HG03571 (cell line): Measurements from ENCODE around the gene WNT3A.

Source experiments
- ATAC-seq: cut with Tn5 transposase; IDR thresholded peaks from one replicate; pipeline ENCODE4 v1.9.1; 2021; ENCODE audit not compliant: unreplicated experiment

The WNT3A gene

GRCh38 chr1:228030451-228031201 is 23.8 kb downstream of the WNT3A start:
- ATAC-seq = no peak

- no peak for ATAC-seq
These were observed 24.6 kb downstream of the WNT3A start for GRCh38 chr1:228031276-228031995.

DNA sequence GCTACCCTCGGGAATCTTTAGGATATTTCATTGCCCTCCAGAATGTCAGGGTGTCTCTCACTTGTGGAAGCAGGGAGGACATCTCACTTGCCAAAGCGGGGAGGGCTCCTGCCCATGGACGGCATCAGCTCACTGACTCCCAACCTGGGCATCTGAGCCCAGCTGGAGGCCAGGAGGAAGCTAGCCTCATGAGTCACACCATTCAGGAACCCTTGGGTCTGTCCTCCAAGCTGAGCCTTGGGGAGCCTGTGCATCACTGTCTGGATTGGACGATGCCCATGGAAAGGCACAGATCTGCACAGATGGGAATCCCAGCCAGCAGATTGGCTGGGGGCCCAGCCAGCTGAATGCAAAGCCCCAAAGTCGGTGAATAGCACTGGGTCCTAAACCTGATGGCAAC is 25.2 kb downstream of the WNT3A start:
- no peak for ATAC-seq

DNA sequence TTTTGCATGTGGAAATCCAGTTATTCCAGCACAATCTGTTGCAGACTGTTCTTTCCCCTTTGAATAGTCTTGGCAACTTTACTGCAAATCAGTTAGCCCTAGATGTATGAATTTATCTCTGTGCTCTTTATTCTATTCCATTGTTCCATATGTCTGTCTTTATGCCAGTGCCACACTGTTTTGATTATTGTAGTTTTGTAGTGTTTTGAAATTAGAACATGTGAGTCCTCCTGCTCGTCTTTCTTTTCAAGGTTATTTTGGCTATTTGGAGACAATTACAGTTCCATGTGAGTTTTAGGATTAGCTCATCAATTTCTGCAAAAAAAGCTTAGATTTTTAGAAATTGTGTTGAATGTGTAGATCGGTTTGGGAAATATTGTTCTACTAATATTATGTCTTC is 26.6 kb downstream of the WNT3A start:
- no peak for ATAC-seq

GRCh38 chr1:228034954-228035837 is 28.4 kb downstream of the WNT3A start:
- ATAC-seq = no peak

GRCh38 chr1:228035844-228036243 is 29.0 kb downstream of the WNT3A start:
- ATAC-seq = no peak

GRCh38 chr1:228036701-228037231 is 30.0 kb downstream of the WNT3A start:
- ATAC-seq = no peak

GRCh38 chr1:228037401-228038386 is 30.9 kb downstream of the WNT3A start:
- peak; percentile 87 for ATAC-seq

DNA sequence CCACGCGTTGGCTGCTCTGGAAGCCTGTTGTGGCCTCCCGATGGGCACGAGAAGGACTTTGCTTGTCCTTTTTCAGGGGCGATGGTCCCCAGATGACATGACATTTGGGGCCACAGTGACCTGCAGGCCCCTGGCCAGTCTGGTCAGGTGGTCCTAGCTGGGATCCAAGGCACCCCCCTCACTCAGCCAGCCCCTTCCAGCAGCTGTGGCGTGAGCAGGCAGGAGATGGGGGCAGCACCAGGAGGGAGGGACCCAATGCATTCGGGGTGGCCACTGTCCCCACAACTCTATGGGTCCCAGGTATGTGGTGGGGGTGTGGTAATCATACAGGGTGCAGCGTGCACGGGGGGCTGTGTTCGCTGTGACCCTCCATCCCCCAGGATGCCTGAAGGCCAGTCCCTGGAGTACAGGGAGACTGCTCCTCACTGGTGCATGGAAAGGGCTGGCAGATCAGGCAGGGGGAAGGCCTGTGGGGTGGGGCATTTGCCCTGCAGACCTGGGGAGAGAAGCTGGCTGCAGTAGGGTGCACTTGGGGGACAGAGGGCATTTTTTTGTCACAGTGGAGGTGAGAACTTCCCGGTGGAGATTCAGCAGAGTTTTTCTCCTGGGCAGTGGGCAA is 31.7 kb downstream of the WNT3A start:
- ATAC-seq = no peak

DNA sequence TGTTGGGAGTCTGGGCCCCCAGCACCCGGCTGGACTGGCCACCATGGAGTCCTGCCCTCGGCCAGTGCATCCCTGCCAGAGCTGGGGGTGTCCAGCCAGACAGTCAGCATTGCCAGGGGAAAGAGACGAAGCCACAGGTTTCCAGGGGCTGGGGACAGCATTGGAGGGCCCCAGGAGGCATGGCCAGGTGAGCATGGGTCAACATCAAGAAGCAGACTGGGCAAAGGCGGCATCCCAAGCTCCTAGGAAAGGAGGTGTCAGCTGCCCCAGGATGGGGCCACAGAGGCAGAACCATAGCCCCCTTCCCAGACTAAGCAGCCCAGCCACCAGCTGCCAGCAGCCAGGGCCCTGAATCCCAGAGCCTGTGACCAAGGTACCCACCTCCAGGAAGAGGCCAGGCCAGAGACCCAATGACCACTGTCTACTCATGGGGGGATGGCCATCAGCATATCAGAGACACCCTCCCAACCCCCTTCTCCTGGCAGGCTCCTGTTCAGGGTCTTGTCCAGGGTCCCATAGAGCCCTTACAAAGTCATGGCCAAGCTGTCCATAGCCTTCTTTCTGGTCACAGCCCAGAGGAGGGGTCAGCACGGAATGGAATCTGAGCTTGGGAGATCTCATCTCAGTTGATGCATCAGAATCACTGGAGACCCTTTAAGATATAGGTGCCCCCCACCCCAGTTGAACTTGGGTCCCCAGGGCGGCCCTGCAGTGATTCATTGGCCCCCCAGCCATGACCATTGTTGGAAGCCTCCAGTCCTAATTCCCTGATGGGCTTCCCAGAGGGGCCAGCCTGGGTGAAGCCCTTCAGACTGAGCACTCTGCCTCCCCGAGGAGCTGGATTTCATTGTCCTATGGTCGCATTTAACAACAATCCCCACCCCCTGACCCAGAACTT is 32.5 kb downstream of the WNT3A start:
- no peak for ATAC-seq

GRCh38 chr1:228039986-228040385 is 33.2 kb downstream of the WNT3A start:
- no peak for ATAC-seq

- no peak for ATAC-seq
These were observed 34.5 kb downstream of the WNT3A start for GRCh38 chr1:228041316-228041715.

- ATAC-seq = no peak
These were observed 35.7 kb downstream of the WNT3A start for GRCh38 chr1:228042508-228042907.

DNA sequence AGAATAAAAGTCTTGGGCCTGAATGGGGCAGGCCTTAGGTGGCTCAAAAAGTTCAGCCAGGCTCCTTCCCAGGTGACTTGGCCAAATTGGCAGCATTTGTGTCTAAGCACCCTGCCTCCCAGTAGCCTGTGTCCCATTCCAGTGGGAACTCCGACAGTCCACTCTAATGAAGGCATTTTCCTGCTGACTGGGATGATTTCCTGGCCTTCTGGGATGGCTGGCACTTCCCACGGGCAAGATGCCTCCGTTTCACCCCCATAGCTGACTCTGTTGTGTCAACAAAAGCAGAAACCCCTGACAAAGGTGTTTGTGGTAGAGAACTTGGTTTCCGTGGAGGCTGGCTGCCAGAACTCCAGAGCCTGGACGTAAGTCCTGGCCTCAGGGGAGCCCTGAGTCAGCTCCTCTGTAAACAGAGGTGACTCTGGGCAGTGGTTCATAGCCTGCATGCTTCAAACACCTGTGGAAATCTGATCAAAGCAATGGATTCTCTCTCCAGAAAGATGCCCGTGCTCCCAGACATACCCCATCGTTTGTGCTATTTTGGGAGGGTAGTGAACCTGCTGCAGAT is 36.6 kb downstream of the WNT3A start:
- ATAC-seq = no peak

GRCh38 chr1:228044961-228045360 is 38.2 kb downstream of the WNT3A start:
- ATAC-seq = no peak

- no peak for ATAC-seq
These were observed 38.6 kb downstream of the WNT3A start for GRCh38 chr1:228045405-228045804.

- no peak for ATAC-seq
These were observed 39.1 kb downstream of the WNT3A start for GRCh38 chr1:228045871-228046270.

GRCh38 chr1:228046421-228047182 is 39.8 kb downstream of the WNT3A start:
- ATAC-seq = no peak
